ENCODE measurements around the gene MPC1L. TPM values are rescaled to one million over a fixed set of nuclear protein-coding genes. Genes with fewer than 3 reads are reported as not detected.

The MPC1L gene
- total and polyA plus RNA-seq, 2 of the 8 experiments (the other 6 are each of a cell fraction or from before 2014, with no cell fraction given), result not detected

- no peak overlapping the region for H3K56ac ChIP-seq (replicated peaks; ENCODE audit: insufficient read length, low read depth, low read length)
- no peak overlapping the region for H2BK120ac ChIP-seq (replicated peaks; ENCODE audit: low read depth, low read length)
- no peak overlapping the region for H4K5ac ChIP-seq (ENCODE audit: insufficient read length, low read depth, low read length)
- DNase-seq (ENCODE audit: low read depth in 1 of 2, low spot score in 2 of 2) (no peak), FAIRE-seq (no peak)
- POLR2A ChIA-PET (ENCODE audit: partially characterized antibody), result no interaction called here
- no peak overlapping the region for H4K8ac ChIP-seq (ENCODE audit: extremely low read depth, insufficient read depth, low read length)
- no peak overlapping the region for H3K4me2 ChIP-seq (ENCODE audit: insufficient read depth in 1 of 2, low read depth in 2 of 2, low read length in 2 of 2)
- no peak overlapping the region for H4K91ac ChIP-seq (replicated peaks; ENCODE audit: insufficient read length, low read length)
- no peak overlapping the region for H3K23ac ChIP-seq (ENCODE audit: insufficient read length)
- no peak for TF ChIP-seq KDM5A (IDR thresholded peaks at IDR 0.05; ENCODE audit: low read length)
- TF ChIP-seq BACH1 (IDR thresholded peaks at IDR 0.05; ENCODE audit: low read length), result no peak
- TF ChIP-seq CBX8 (IDR thresholded peaks at IDR 0.05; ENCODE audit: borderline replicate concordance, low read depth, low read length), result no peak
- TF ChIP-seq POLR2AphosphoS5 (IDR thresholded peaks at IDR 0.05; ENCODE audit: low read depth, low read length), result no peak
- TF ChIP-seq POLR2A (IDR thresholded peaks at IDR 0.05; ENCODE audit: control extremely low read depth in 1 of 2, low read depth in 2 of 2, low read length in 2 of 2), result no peak
- no peak for TF ChIP-seq CTCF (IDR thresholded peaks at IDR 0.05; ENCODE audit: control extremely low read depth in 1 of 3, insufficient read depth in 1 of 3, low read depth in 1 of 3, low read length in 3 of 3)
- TF ChIP-seq TCF12 (IDR thresholded peaks at IDR 0.05; ENCODE audit: low read depth, low read length), result no peak
- TF ChIP-seq TEAD4 (IDR thresholded peaks at IDR 0.05; ENCODE audit: low read depth, low read length), result no peak
- H2AFZ ChIP-seq (ENCODE audit: low read length), result no peak overlapping the region
- CTCF ChIA-PET (ENCODE audit: partially characterized antibody), result no interaction called here
- 90% methylated on average over 4 of the region's 4 CpGs; no CpG with 5 or more reads in 1 of the 2 experiments for WGBS, 2 experiments (ENCODE audit: extremely low coverage in 1 of 2, insufficient coverage in 1 of 2, insufficient read length in 1 of 2, insufficient replicate concordance in 2 of 2, low coverage in 1 of 2, low lambda C conversion rate in 2 of 2, missing lambda C conversion rate in 1 of 2)
- H2BK5ac ChIP-seq (ENCODE audit: low read depth, low read length), result no peak overlapping the region
- no peaks in the 10 kb centered on the region for H4K20me1 ChIP-seq (replicated peaks in 1 of 2; ENCODE audit: control insufficient read depth in 1 of 2, insufficient read depth in 2 of 2, low read length in 2 of 2)
- H3K9me3 ChIP-seq (ENCODE audit: insufficient read depth in 2 of 2, low read depth in 1 of 2, low read length in 1 of 2), result no peaks in the 10 kb centered on the region
- H3K14ac ChIP-seq (ENCODE audit: insufficient read length), result no peak overlapping the region
- H3K4ac ChIP-seq (replicated peaks; ENCODE audit: insufficient read length, low read depth, low read length), result no peak overlapping the region
- no peaks in the 10 kb centered on the region for H3K4me1 ChIP-seq (replicated peaks in 1 of 4; ENCODE audit: control insufficient read depth in 3 of 4, insufficient read depth in 4 of 4, low read length in 3 of 4)
- H3K36me3 ChIP-seq (ENCODE audit: control insufficient read depth in 2 of 4, insufficient read depth in 4 of 4, low read length in 3 of 4), result no peaks in the 10 kb centered on the region
- no peak overlapping the region for H2AK5ac ChIP-seq (ENCODE audit: low read depth, low read length)
- H3K23me2 ChIP-seq (ENCODE audit: low read depth, low read length), result no peaks in the 10 kb centered on the region
- H2BK12ac ChIP-seq (ENCODE audit: low read depth, low read length), result no peak overlapping the region
- no peak overlapping the region for H3K4me3 ChIP-seq (ENCODE audit: extremely low read depth in 1 of 4, insufficient read depth in 2 of 4, low read depth in 3 of 4, low read length in 4 of 4)
- no peak overlapping the region for H3K9ac ChIP-seq (replicated peaks in 1 of 4; ENCODE audit: extremely low read depth in 1 of 4, low read depth in 3 of 4, low read length in 3 of 4)
- no peak overlapping the region for H2BK20ac ChIP-seq (ENCODE audit: low read length)
- H3K27me3 ChIP-seq (replicated peaks in 1 of 4; ENCODE audit: control insufficient read depth in 3 of 4, extremely low read depth in 1 of 4, insufficient read depth in 3 of 4, low read length in 3 of 4), result no peaks in the 10 kb centered on the region
- no peak overlapping the region for H3K27ac ChIP-seq (ENCODE audit: low read depth, low read length)
- H3K79me2 ChIP-seq (ENCODE audit: control insufficient read depth in 1 of 2, insufficient read depth in 2 of 2, low read length in 2 of 2), result no peaks in the 10 kb centered on the region
- H3K18ac ChIP-seq (ENCODE audit: extremely low read depth, low read length), result no peak overlapping the region
- no peaks in the 10 kb centered on the region for H3K79me1 ChIP-seq (ENCODE audit: low read depth, low read length)
- H2BK15ac ChIP-seq (ENCODE audit: low read length), result no peak overlapping the region
Measured at GRCh38 chrX:40612511-40612910, 10.7 kb upstream of the MPC1L start.
